NCI-H146 treated with DMSO at 0.1 percent for 48 hours (cell line): ENCODE data around the gene TMEM135.

Experiments
- DNase-seq: peaks from one replicate; lab custom pipeline; 2025; ENCODE audit not compliant: unreplicated experiment; lab: John Stamatoyannopoulos, UW

TMEM135 gene

GRCh38 chr11:87190071-87190470, 152.3 kb downstream of the TMEM135 start:
- no peak for DNase-seq

- DNase-seq = no peak
These were observed 156.2 kb downstream of the TMEM135 start for GRCh38 chr11:87193756-87194470.

- no peak for DNase-seq
These were observed 157.5 kb downstream of the TMEM135 start for GRCh38 chr11:87194985-87195820.

GRCh38 chr11:87198266-87198881, 160.6 kb downstream of the TMEM135 start:
- DNase-seq = no peak

- DNase-seq = no peak
These were observed 163.6 kb downstream of the TMEM135 start for GRCh38 chr11:87201376-87201775.

- DNase-seq = no peak
These were observed 166.3 kb downstream of the TMEM135 start for GRCh38 chr11:87203907-87204602.

GRCh38 chr11:87212891-87213290, 175.2 kb downstream of the TMEM135 start:
- no peak for DNase-seq

- DNase-seq = no peak
These were observed 175.7 kb downstream of the TMEM135 start for GRCh38 chr11:87213444-87213843.

GRCh38 chr11:87215236-87215635, 177.5 kb downstream of the TMEM135 start:
- no peak for DNase-seq

GRCh38 chr11:87219266-87219665, 181.5 kb downstream of the TMEM135 start:
- DNase-seq = no peak

GRCh38 chr11:87223816-87224215, 186.1 kb downstream of the TMEM135 start:
- DNase-seq = no peak

- no peak for DNase-seq
These were observed 186.8 kb downstream of the TMEM135 start for GRCh38 chr11:87224486-87224885.

GRCh38 chr11:87228820-87229219, 191.1 kb downstream of the TMEM135 start:
- DNase-seq = no peak

- DNase-seq = no peak
These were observed 193.3 kb downstream of the TMEM135 start for GRCh38 chr11:87230995-87231394.

- no peak for DNase-seq
These were observed 194.6 kb downstream of the TMEM135 start for GRCh38 chr11:87232320-87232719.

GRCh38 chr11:87235366-87235765, 197.6 kb downstream of the TMEM135 start:
- no peak for DNase-seq

GRCh38 chr11:87236368-87236767, 198.6 kb downstream of the TMEM135 start:
- DNase-seq = no peak

GRCh38 chr11:87239001-87239400, 201.3 kb downstream of the TMEM135 start:
- DNase-seq = no peak

- DNase-seq = no peak
These were observed 201.8 kb downstream of the TMEM135 start for GRCh38 chr11:87239531-87239930.

- DNase-seq = no peak
These were observed 213.8 kb downstream of the TMEM135 start for GRCh38 chr11:87251560-87251959.

- no peak for DNase-seq
These were observed 215.1 kb downstream of the TMEM135 start for GRCh38 chr11:87252869-87253268.
